Upper lobe of left lung (tissue), 4 donors: ENCODE measurements around the gene SRCIN1.

ENCODE experiments used
- CTCF ChIP-seq, 6 experiments: fragments of 450-650 bp in 4 of 6; fragments of 200-600 bp in 2 of 6; sonication (generic) in 2 of 6; IDR thresholded peaks; one replicate each; pipeline ENCODE4 v1.5.1; 2016 to 2019; ENCODE audit warnings: antibody characterized with exemption in 6 of 6
- EP300 ChIP-seq, 4 donors: sonication (generic); formaldehyde crosslinking; IDR thresholded peaks; one replicate each; pipeline ENCODE4 v1.5.1; 2017; ENCODE audit warnings: antibody characterized with exemption in 4 of 4, control low read depth in 2 of 4
- POLR2A ChIP-seq, 4 donors: fragments of 450-650 bp; IDR thresholded peaks; one replicate each; pipeline ENCODE4 v1.5.1; 2016 to 2017; ENCODE audit warnings: antibody characterized with exemption in 4 of 4, mild to moderate bottlenecking in 2 of 4
- POLR2AphosphoS5 ChIP-seq, 2 donors: sonication (generic); formaldehyde crosslinking; IDR thresholded peaks; one replicate each; pipeline ENCODE4 v1.5.1; 2017; ENCODE audit warnings: antibody characterized with exemption in 2 of 2

- TF ChIP-seq POLR2AphosphoS5 (IDR thresholded peaks at IDR 0.05) (no peak), CTCF (IDR thresholded peaks at IDR 0.05) (no peak), POLR2A (IDR thresholded peaks at IDR 0.05) (no peak), EP300 (IDR thresholded peaks at IDR 0.05) (no peak)
These were observed 15.8 kb upstream of the SRCIN1 start for GRCh38 chr17:38621538-38621937.
